Fibroblast of lung (primary cell): ENCODE data around the gene GPX7. TPM values are rescaled to one million over a fixed set of nuclear protein-coding genes. Genes with fewer than 3 reads are reported as not detected.

Experiments
- DNase-seq, 2 donors: peaks; one replicate each; pipeline versions ENCODE4 v3.0.0 to v3.0.0-alpha.2; 2010; ENCODE audit warnings: low read depth in 2 of 2
- H2AFZ ChIP-seq: 2 replicates; pipeline ENCODE4 v1.5.1; 2012; ENCODE audit warnings: low read length, control low read depth, inconsistent platforms
- H3K27ac ChIP-seq: 2 replicates; pipeline ENCODE4 v1.5.1; 2011; ENCODE audit warnings: low read length, control low read depth; ENCODE audit not compliant: insufficient read depth
- H3K27me3 ChIP-seq: 2 replicates; pipeline ENCODE4 v1.5.1; 2011; ENCODE audit warnings: mild to moderate bottlenecking, low read length; ENCODE audit not compliant: control insufficient read depth, insufficient read depth
- H3K36me3 ChIP-seq: 2 replicates; pipeline ENCODE4 v1.5.1; 2011; ENCODE audit warnings: low read length; ENCODE audit not compliant: control insufficient read depth, insufficient read depth
- H3K4me1 ChIP-seq: 2 replicates; pipeline ENCODE4 v1.5.1; 2011; ENCODE audit warnings: low read length; ENCODE audit not compliant: control insufficient read depth, insufficient read depth; ENCODE audit errors: extremely low read depth
- H3K4me2 ChIP-seq: 2 replicates; pipeline ENCODE4 v1.5.1; 2011; ENCODE audit warnings: low read length, control low read depth; ENCODE audit not compliant: insufficient read depth; ENCODE audit errors: extremely low read depth
- H3K4me3 ChIP-seq, 4 experiments: fragments of 200-600 bp in 1 of 4; sonication (generic) in 1 of 4; replicated peaks in 1 of 4; 2 replicates each; pipeline ENCODE4 v1.5.1; 2011 to 2016; ENCODE audit warnings: low read length in 4 of 4, low read depth in 3 of 4, mild to moderate bottlenecking in 3 of 4, control low read depth in 2 of 4, inconsistent platforms in 1 of 4, mixed read lengths in 1 of 4; ENCODE audit not compliant: insufficient read depth in 1 of 4; ENCODE audit errors: control extremely low read depth in 1 of 4
- H3K79me2 ChIP-seq: 2 replicates; pipeline ENCODE4 v1.5.1; 2012; ENCODE audit warnings: mild to moderate bottlenecking, low read length, inconsistent platforms; ENCODE audit not compliant: control insufficient read depth, insufficient read depth
- H3K9ac ChIP-seq: 2 replicates; pipeline ENCODE4 v1.5.1; 2011; ENCODE audit warnings: mild to moderate bottlenecking, low read length, control low read depth; ENCODE audit not compliant: insufficient read depth
- H3K9me3 ChIP-seq: 2 replicates; pipeline ENCODE4 v1.5.1; 2012; ENCODE audit warnings: low read depth, low read length; ENCODE audit not compliant: control insufficient read depth, insufficient read depth
- H4K20me1 ChIP-seq: 2 replicates; pipeline ENCODE4 v1.5.1; 2011; ENCODE audit warnings: low read length; ENCODE audit not compliant: control insufficient read depth, insufficient read depth; ENCODE audit errors: extremely low read depth
- EZH2 ChIP-seq: IDR thresholded peaks from 2 replicates; pipeline ENCODE4 v1.5.1; 2012; ENCODE audit warnings: low read length, control low read depth, mild to moderate bottlenecking; ENCODE audit errors: missing control alignments
- polyA plus RNA-seq, 2 donors: library from polyadenylated mRNA; depleted of rRNA in 1 of 2; stranded (reverse) in 1 of 2; unstranded in 1 of 2; fragments of >200 nt; gene quantifications; 2 replicates each; pipeline ENCODE4 v1.2.1, GENCODE V29; 2011 to 2012; ENCODE audit warnings: missing spikeins in 1 of 2
- total RNA-seq: library from RNA; depleted of rRNA; stranded (reverse); fragments of >200 nt; gene quantifications from 2 replicates; pipeline ENCODE4 v1.2.1, GENCODE V29; 2014
- TF ChIP-seq, protein P1 (sequence below), 2 donors: IDR thresholded peaks in 1 of 2; conservative IDR thresholded peaks in 1 of 2; 1 replicate in 1 of 2; 2 replicates in 1 of 2; pipeline ENCODE4 v1.5.1; 2011 to 2012; ENCODE audit warnings: low read length in 2 of 2, control low read depth in 1 of 2, inconsistent platforms in 1 of 2, low read depth in 1 of 2, mild to moderate bottlenecking in 1 of 2

The GPX7 gene
- total and polyA plus RNA-seq, 2 donors (not counting 1 experiment from before 2014, with no cell fraction given) = 28.9 to 30.6 TPM

DNA sequence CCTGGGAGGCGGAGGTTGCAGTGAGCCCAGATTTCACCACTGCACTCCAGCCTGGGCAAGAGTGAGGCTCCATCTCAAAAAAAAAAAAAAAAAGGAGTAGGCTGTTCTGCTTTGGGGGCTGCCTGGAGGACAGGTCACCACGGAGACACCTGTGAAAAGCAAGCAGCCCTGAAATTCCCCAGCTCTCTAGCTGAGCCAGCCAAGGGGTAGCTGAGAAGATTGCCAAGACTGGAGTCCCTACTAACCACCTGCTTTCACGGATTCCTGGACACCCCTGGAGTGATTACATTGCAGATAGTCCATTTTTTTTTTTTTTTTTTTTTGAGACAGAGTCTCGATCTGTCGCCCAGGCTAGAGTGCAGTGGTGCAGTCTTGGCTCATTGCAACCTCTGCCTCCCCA lies 12.5 kb downstream of the GPX7 start:
- H3K27me3 ChIP-seq = no peaks in the 10 kb centered on the region
- TF ChIP-seq, protein P1, sequence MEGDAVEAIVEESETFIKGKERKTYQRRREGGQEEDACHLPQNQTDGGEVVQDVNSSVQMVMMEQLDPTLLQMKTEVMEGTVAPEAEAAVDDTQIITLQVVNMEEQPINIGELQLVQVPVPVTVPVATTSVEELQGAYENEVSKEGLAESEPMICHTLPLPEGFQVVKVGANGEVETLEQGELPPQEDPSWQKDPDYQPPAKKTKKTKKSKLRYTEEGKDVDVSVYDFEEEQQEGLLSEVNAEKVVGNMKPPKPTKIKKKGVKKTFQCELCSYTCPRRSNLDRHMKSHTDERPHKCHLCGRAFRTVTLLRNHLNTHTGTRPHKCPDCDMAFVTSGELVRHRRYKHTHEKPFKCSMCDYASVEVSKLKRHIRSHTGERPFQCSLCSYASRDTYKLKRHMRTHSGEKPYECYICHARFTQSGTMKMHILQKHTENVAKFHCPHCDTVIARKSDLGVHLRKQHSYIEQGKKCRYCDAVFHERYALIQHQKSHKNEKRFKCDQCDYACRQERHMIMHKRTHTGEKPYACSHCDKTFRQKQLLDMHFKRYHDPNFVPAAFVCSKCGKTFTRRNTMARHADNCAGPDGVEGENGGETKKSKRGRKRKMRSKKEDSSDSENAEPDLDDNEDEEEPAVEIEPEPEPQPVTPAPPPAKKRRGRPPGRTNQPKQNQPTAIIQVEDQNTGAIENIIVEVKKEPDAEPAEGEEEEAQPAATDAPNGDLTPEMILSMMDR (conservative IDR thresholded peaks at IDR 0.05 in 1 of 2, IDR thresholded peaks at IDR 0.05 in 1 of 2; ENCODE audit: low read depth in 1 of 2, low read length in 2 of 2) = no peak
- TF ChIP-seq EZH2 = no peak
- no peaks in the 10 kb centered on the region for H3K79me2 ChIP-seq
- H3K36me3 ChIP-seq = no peaks in the 10 kb centered on the region
- no peak overlapping the region for H3K4me2 ChIP-seq
- no peak overlapping the region for H3K4me3 ChIP-seq
- no peak overlapping the region for H3K9ac ChIP-seq
- no peak for DNase-seq
- H3K27ac ChIP-seq = no peak overlapping the region
- no peaks in the 10 kb centered on the region for H3K4me1 ChIP-seq
- no peak overlapping the region for H2AFZ ChIP-seq
- H3K9me3 ChIP-seq = no peaks in the 10 kb centered on the region
- no peaks in the 10 kb centered on the region for H4K20me1 ChIP-seq

DNA sequence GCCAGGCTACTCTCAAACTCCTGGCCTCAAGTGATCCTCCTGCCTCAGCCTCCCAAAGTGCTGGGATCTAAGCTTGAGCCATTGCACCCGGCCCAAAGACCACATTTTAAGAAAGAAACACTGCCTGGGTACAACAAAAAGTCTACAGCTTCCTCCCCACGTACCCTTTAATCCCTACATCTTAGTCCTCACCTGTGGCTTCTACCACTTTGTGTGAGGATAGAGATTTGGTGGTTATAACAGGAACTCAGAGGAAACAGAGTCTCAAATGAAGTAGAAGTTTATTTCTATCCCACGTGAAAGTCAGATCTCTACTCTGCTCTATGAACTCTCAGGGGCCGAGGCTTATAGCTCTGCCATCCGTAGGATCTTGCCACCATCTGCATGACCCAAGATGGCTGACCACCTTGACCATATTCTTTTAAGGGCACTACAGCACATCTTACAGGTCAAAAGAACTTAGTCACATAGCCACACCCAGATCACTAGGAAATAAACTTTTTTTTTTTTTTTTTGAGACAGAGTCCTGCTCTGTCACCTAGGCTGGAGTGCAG lies 13.4 kb downstream of the GPX7 start:
- Histone ChIP-seq H3K27ac (no peak overlapping the region), H3K4me1 (no peaks in the 10 kb centered on the region), H4K20me1 (no peaks in the 10 kb centered on the region), H2AFZ (no peak overlapping the region), H3K4me3 (no peak overlapping the region), H3K27me3 (no peaks in the 10 kb centered on the region), H3K79me2 (no peaks in the 10 kb centered on the region), H3K4me2 (no peak overlapping the region), H3K9me3 (no peaks in the 10 kb centered on the region), H3K36me3 (no peaks in the 10 kb centered on the region), H3K9ac (no peak overlapping the region)
- no peak for TF ChIP-seq EZH2
- TF ChIP-seq, protein P1 (conservative IDR thresholded peaks at IDR 0.05 in 1 of 2, IDR thresholded peaks at IDR 0.05 in 1 of 2; ENCODE audit: low read depth in 1 of 2, low read length in 2 of 2) = no peak
- no peak for DNase-seq

DNA sequence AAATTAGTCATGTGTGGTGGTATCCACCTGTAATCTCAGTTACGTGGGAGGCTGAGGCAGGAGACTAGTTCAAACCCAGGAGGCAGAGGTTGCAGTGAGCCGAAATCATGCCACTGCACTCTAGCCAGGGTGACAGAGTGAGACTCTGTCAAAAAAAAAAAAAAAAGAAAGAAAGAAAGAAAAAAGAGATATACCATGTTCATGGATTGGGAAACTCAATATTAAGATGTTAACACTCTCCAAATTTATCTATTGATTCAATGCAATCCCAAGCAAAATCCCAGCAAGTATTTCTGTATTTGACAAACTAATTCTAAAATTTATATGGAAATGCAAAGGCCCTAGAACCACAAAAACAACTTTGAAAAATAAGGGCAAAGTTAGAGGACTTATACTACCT lies 19.8 kb downstream of the GPX7 start:
- Histone ChIP-seq H3K4me1 (no peaks in the 10 kb centered on the region), H3K36me3 (no peaks in the 10 kb centered on the region), H3K4me2 (no peak overlapping the region), H3K9me3 (no peaks in the 10 kb centered on the region), H3K4me3 (no peak overlapping the region), H4K20me1 (no peaks in the 10 kb centered on the region), H3K79me2 (no peaks in the 10 kb centered on the region), H3K27ac (no peak overlapping the region), H3K9ac (no peak overlapping the region), H3K27me3 (no peaks in the 10 kb centered on the region), H2AFZ (no peak overlapping the region)
- DNase-seq = no peak
- TF ChIP-seq EZH2 = no peak
- TF ChIP-seq, protein P1 (conservative IDR thresholded peaks at IDR 0.05 in 1 of 2, IDR thresholded peaks at IDR 0.05 in 1 of 2; ENCODE audit: low read depth in 1 of 2, low read length in 2 of 2) = no peak
